Central memory CD8-positive, alpha-beta T cell (primary cell): ENCODE results near the gene TAPBP.
A peak's percentile ranks its signal among the peaks of the same experiment; 100 is the strongest.
"Not testable (repeated sequence)": the region's sequence is repeated elsewhere in the genome, so short reads cannot be mapped to it uniquely, and the experiment has no call there.

Experiments
- ATAC-seq: fragments of 150-1000 bp; cut with Tn5 transposase; replicated peaks from 2 replicates; pipeline ENCODE4 v1.10.0; 2022; ENCODE audit warnings: mild to moderate bottlenecking, moderate FRiP score, moderate number of reproducible peaks; ENCODE audit not compliant: poor library complexity, severe bottlenecking; ENCODE audit errors: extremely low read depth
- DNase-seq, 2 donors: peaks; one replicate each; pipeline ENCODE4 v3.0.0; 2021; ENCODE audit warnings: low spot score in 2 of 2
- H3K27ac Mint-ChIP-seq: one replicate; pipeline ENCODE4 v1.8.0; 2022; ENCODE audit warnings: low read depth, mild to moderate bottlenecking, moderate library complexity, mixed read lengths
- H3K27me3 Mint-ChIP-seq: one replicate; pipeline ENCODE4 v1.8.0; 2022; ENCODE audit warnings: mixed read lengths
- H3K36me3 Mint-ChIP-seq: one replicate; pipeline ENCODE4 v1.8.0; 2022; ENCODE audit warnings: mild to moderate bottlenecking, moderate library complexity, mixed read lengths; ENCODE audit not compliant: insufficient read depth
- H3K4me1 Mint-ChIP-seq: one replicate; pipeline ENCODE4 v1.8.0; 2022; ENCODE audit warnings: mixed read lengths
- H3K4me3 Mint-ChIP-seq: one replicate; pipeline ENCODE4 v1.8.0; 2022; ENCODE audit warnings: mild to moderate bottlenecking, moderate library complexity, mixed read lengths
- H3K9me3 Mint-ChIP-seq: one replicate; pipeline ENCODE4 v1.8.0; 2022; ENCODE audit warnings: mixed read lengths

TAPBP gene

DNA sequence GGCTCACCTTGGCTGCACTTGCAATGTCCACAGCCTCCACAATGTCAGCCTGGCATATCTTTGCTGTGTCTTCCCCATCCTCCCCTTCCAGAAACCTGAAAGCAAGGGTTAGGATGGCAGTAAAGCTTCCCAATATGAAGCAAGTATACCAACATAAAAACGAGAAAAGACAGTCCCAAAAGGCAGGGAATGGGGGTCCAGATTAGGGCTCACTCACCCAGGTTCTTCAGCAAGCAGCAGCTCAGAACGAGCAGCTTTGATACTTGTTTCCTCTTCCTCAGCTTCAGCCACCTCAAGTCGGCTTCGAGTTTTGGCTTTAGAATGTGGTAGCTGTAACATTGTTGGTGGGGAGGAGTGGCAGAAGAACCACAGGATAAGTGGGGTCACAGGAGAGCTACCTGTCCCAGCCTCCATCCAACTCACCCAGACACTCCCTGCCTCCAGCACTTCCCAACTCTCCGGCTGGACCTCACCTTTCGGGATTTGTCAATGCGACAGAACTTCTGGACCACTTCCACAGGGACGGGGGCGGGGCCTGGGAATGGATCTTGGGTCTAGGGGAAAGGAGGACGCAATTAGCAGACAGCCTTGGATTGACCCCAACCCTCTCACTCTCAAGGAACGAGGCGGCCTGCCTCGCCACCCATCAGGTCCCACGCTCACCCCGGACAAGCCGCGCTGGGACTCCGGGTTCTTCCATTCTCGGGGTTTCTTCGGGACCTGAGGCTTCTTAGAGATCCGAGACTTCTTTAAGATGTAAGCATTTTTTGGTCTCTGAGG, 25.5 kb downstream of the TAPBP start:
- no peaks in the 10 kb centered on the region for H3K9me3 Mint-ChIP-seq
- H3K4me3 Mint-ChIP-seq: peak overlapping the region; percentile 94
- peak overlapping the region; percentile 92 for H3K27ac Mint-ChIP-seq
- H3K4me1 Mint-ChIP-seq: peaks cover 46% of the 10 kb centered on the region
- ATAC-seq (no peak), DNase-seq (no peak)
- no peaks in the 10 kb centered on the region for H3K27me3 Mint-ChIP-seq
- peaks cover 27% of the 10 kb centered on the region for H3K36me3 Mint-ChIP-seq

DNA sequence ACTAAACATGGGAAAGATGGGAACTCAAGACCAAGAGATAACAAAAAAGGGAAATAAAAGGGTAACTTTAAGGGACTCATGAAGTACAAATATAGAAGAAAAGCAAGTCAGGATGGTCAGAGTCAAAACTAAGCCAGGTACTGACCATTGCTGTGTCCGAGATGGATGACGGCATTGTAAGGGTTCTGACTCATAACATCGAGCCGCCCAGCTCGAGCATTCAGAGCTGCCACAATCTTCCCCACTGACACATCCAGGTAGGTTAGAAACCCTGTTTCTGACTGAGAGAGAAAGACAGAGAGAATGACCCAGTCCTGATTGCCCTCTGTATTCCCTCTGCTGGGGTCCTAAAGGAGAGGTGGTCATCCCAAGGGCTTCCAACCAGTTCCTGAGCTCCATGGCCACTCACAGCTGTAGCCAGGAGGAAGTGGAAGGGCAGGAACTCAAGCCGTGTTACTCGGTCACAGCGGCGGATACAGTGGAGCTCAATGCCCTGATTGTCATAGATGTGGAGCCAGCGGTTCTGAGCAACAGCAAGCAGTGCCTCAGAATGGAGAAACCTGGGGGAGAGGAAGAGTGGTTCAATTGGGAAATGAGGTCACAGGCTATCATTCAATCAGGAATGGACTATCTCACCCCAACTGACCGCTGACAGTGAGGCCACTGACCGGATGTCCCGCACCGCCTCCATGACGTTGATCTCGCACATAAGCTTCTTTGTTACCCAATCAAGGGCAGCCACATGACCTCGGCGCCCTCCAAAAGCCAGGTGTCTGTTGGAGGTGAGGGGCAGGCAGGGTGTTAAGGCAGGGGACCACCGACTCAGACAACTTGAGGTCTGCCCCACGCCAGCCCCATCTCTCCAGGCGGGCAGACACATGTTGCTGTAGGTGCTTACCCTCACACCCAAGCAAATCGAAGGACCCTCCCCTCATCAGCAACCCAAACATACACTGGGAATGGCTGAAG, 26.6 kb downstream of the TAPBP start:
- H3K27ac Mint-ChIP-seq: peak overlapping the region; percentile 22
- no peak for DNase-seq
- no peaks in the 10 kb centered on the region for H3K27me3 Mint-ChIP-seq
- no peaks in the 10 kb centered on the region for H3K9me3 Mint-ChIP-seq
- H3K4me3 Mint-ChIP-seq: peak overlapping the region; percentile 94
- ATAC-seq: no peak
- H3K36me3 Mint-ChIP-seq: peaks cover 30% of the 10 kb centered on the region
- peaks cover 46% of the 10 kb centered on the region for H3K4me1 Mint-ChIP-seq

DNA sequence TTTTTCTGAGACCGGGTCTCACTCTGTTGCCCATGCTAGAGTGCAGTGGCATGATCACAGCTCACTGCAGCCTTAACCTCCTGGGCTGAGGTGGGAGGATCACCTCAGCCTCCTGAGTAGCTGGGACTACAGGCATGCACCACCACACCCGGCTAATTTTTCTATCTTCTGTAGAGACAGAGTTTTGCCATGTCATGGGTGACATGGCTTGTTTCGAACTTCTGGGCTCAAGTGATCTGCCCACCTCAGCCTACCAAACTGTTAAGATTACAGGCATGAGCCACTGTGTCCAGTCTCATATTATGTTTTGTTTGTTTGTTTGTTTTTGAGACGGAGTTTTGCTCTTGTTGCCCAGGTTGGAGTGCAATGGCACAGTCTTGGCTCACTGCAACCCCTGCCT, 28.7 kb downstream of the TAPBP start:
- Mint-ChIP-seq H3K4me1 (peaks cover 36% of the 10 kb centered on the region), H3K36me3 (peaks cover 30% of the 10 kb centered on the region)
- not testable (repeated sequence) for H3K27me3 Mint-ChIP-seq, H3K27ac Mint-ChIP-seq, H3K4me3 Mint-ChIP-seq, DNase-seq, ATAC-seq, H3K9me3 Mint-ChIP-seq

DNA sequence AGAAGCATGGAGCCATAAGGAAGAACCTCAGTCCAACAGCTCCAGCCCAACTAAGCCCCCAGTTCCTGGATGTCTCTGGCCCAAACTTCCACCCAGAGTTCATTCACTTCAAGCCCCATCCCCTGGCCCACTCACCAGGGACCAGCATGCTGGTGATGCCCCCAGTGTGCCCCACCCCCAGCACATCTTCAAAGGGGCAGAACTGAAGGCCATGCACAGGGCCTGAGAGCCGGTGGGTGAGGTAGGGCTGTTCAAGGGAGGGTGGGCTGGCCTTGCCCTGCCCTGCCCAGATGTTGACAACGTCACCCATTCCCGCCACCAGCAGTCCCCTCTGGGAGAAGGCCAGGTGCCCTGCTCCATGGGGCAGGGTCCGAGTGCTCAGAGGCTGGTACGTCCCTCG, 33.3 kb downstream of the TAPBP start:
- H3K4me3 Mint-ChIP-seq: no peak overlapping the region

DNA sequence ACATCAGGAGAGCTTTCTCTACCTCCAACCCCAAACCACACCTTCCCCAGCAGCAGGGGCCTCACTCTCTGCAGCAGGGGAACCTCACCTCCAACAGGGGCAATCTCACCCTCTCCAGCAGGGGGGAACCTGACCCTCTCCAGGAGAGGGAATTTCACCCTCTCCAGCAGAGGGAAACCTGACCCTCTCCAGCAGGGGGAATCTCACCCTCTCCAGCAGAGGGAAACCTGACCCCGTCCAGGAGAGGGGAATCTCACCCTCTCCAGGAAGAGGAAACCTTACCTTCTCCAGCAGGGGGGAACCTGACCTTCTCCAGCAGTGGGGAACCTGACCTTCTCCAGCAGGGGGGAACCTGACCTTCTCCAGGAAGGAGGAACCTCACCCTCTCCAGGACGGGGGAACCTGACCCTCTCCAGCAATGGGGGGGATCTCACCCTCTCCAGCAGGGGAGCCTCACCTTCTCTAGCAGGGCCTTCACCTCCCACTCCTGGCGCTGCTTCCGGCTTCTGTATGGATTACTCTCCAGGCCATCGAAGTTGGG, 33.8 kb downstream of the TAPBP start:
- H3K4me3 Mint-ChIP-seq: peak overlapping the region; percentile 34
- peaks cover 43% of the 10 kb centered on the region for H3K4me1 Mint-ChIP-seq
- no peaks in the 10 kb centered on the region for H3K9me3 Mint-ChIP-seq
- ATAC-seq (no peak), DNase-seq (no peak)
- H3K27ac Mint-ChIP-seq: peak overlapping the region; percentile 53
- H3K27me3 Mint-ChIP-seq: no peaks in the 10 kb centered on the region
- peaks cover 37% of the 10 kb centered on the region for H3K36me3 Mint-ChIP-seq

More for the DNA sequence above, 33.3 kb downstream of the TAPBP start:
- Mint-ChIP-seq H3K4me1 (peaks cover 41% of the 10 kb centered on the region), H3K27me3 (no peaks in the 10 kb centered on the region), H3K27ac (peak overlapping the region; percentile 53), H3K9me3 (no peaks in the 10 kb centered on the region), H3K36me3 (peaks cover 35% of the 10 kb centered on the region)
- DNase-seq: no peak
- ATAC-seq: no peak

DNA sequence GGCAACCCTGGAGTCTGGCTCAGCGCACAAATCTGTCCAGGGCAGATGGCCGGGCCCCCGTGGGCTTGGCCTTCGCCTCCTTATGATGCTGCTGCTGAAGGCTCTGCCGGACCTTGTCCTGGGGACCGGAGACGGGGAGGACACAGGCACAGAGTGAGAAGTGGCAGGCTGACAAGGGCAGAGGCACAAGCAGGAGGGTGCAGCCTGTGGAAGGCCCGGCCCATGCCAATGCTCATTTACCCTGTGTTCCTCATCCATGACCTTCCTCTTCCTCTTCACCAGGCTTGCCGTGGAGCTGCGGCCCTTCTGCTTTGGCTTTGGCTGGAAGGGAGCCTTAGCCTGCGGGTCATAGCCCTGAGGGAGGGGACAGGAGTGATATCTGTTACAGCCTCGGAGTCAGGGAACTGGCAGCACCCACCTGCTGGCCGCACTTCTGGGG, 34.6 kb downstream of the TAPBP start:
- no peak for DNase-seq
- Mint-ChIP-seq H3K9me3 (no peaks in the 10 kb centered on the region), H3K36me3 (peaks cover 40% of the 10 kb centered on the region), H3K4me3 (peak overlapping the region; percentile 86), H3K4me1 (peaks cover 50% of the 10 kb centered on the region), H3K27me3 (no peaks in the 10 kb centered on the region), H3K27ac (no peak overlapping the region)
- no peak for ATAC-seq

DNA sequence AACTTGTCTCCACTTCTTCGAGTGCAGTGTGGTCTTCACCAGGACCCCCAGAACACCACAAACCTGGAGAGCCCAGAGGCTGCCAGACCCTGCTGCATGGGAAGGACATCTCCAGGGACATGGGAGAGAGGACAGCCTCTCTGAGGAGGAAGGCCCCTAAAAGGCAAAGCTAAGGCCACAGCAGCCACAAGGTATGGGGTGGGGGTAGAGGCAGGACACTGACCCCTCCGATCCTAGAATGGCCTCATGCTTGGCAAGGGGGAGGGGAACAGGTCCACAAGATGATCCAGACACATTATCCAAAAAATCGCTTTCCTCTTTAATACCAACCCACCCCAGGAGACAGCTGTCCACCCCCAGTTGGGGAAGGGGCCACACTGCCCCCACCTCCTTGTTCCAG, 35.1 kb downstream of the TAPBP start:
- H3K27me3 Mint-ChIP-seq: no peaks in the 10 kb centered on the region
- ATAC-seq (no peak), DNase-seq (no peak)
- H3K36me3 Mint-ChIP-seq: peaks cover 41% of the 10 kb centered on the region
- H3K27ac Mint-ChIP-seq: peak overlapping the region; percentile 92
- H3K4me3 Mint-ChIP-seq: peak overlapping the region; percentile 86
- H3K9me3 Mint-ChIP-seq: no peaks in the 10 kb centered on the region
- peaks cover 55% of the 10 kb centered on the region for H3K4me1 Mint-ChIP-seq

DNA sequence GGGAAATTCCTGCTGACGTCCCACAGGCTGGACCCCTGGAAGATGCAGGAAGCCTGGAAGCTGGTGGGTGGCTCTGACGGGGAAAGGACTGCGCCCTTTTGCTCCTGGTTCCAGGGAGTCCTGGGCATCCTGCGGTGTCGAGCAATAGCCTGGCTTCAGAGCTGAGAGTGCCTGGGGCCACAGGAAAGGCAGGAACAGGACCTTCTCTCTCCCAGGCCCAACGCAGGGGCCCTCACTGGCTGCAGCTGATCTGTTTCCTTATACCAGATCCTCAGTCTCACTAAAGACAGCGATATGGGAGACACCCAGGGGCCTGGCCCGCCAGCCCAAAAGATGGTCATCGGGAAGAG, 35.5 kb downstream of the TAPBP start:
- Mint-ChIP-seq H3K4me3 (peak overlapping the region; percentile 86), H3K9me3 (no peaks in the 10 kb centered on the region), H3K36me3 (peaks cover 44% of the 10 kb centered on the region), H3K27ac (peak overlapping the region; percentile 92), H3K4me1 (peaks cover 58% of the 10 kb centered on the region), H3K27me3 (no peaks in the 10 kb centered on the region)
- ATAC-seq (no peak), DNase-seq (no peak)

DNA sequence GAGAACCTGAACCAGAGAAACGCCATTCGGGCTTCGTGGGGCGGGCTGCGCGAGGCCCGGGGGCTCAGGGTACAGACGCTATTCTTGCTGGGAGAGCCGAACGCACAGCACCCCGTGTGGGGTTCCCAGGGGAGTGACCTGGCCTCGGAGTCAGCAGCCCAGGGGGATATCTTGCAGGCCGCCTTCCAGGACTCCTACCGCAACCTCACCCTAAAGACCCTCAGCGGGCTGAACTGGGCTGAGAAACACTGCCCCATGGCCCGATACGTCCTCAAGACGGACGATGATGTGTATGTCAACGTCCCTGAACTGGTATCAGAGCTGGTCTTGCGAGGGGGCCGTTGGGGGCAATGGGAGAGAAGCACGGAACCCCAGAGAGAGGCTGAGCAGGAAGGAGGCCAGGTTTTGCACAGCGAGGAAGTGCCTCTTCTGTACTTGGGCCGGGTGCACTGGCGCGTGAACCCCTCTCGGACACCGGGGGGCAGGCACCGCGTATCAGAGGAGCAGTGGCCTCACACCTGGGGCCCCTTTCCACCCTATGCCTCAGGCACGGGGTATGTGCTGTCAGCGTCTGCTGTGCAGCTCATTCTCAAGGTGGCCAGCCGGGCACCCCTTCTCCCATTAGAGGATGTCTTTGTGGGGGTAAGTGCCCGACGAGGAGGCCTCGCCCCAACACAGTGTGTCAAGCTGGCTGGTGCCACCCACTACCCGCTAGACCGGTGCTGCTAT, 36.1 kb downstream of the TAPBP start:
- H3K9me3 Mint-ChIP-seq: no peaks in the 10 kb centered on the region
- peaks cover 43% of the 10 kb centered on the region for H3K36me3 Mint-ChIP-seq
- peak overlapping the region; percentile 92 for H3K27ac Mint-ChIP-seq
- peak; percentile 35 for ATAC-seq
- H3K4me3 Mint-ChIP-seq: peak overlapping the region; percentile 86
- peaks cover 64% of the 10 kb centered on the region for H3K4me1 Mint-ChIP-seq
- DNase-seq: no peak
- H3K27me3 Mint-ChIP-seq: no peaks in the 10 kb centered on the region

DNA sequence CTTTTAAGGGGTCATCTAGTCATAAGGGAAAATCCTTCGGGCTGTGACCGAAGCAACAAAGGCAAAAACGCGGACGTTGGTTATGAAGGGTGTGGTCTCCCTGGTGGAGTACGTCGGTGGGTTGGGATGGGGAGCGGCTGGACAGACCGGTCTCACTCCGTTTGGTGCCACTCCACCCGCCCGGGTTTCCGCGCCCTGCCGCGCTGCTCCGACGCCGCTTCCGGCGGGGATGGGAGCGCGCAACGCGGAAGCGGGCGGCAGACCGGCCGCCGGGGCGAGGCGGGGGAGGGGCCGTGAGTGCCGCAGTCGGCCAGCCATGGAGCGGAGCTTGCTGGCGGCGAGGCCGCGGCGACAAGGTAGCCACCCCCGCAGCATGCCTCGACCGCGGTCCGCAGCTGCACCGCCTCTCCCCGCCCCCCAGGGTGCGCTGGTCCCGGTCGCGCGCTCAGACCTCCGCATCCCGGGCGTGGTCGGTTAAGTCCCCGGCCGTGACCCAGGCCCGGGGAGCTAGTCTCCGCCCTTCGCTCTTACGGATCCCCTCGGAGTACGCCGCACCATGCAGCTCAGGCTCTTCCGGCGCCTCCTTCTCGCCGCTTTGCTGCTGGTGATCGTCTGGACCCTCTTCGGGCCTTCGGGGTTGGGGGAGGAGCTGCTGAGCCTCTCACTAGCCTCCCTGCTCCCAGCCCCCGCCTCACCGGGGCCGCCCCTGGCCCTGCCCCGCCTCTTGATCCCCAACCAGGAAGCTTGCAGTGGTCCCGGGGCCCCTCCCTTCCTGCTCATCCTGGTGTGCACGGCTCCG, 36.8 kb downstream of the TAPBP start, which contains the start of gene B3GALT4:
Gene B3GALT4, plus strand, starts transcription at position 260 of the 799 bp plus-strand sequence. Its CDS starts 297 bp downstream, at position 557.
- no peaks in the 10 kb centered on the region for H3K27me3 Mint-ChIP-seq
- no peaks in the 10 kb centered on the region for H3K9me3 Mint-ChIP-seq
- peaks cover 46% of the 10 kb centered on the region for H3K36me3 Mint-ChIP-seq
- H3K4me1 Mint-ChIP-seq: peaks cover 71% of the 10 kb centered on the region
- peak within 1 kb of the TSS; percentile 86 for H3K4me3 Mint-ChIP-seq
- DNase-seq (peak; percentile 52 to 54), ATAC-seq (peak; percentile 70)
- H3K27ac Mint-ChIP-seq: peak within 1 kb of the TSS; percentile 92

DNA sequence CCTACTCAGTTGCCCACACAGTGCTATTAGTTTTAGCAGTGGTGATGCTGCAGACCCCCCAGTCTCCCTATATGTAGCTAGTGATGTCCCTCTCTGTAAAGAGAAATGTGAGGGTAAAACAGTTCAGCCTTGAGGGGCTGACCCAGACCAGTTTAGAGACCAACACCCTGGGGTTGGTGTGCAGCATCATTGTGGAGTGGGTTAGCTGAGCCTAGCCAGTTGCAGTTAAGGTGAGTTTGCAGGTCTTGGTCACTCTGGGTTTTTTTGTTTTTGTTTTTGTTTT, 37.4 kb downstream of the TAPBP start:
- Mint-ChIP-seq H3K27ac (peak overlapping the region; percentile 92), H3K27me3 (no peaks in the 10 kb centered on the region), H3K9me3 (no peaks in the 10 kb centered on the region), H3K4me1 (peaks cover 73% of the 10 kb centered on the region), H3K4me3 (peak overlapping the region; percentile 86), H3K36me3 (peaks cover 50% of the 10 kb centered on the region)
- ATAC-seq: no peak
- no peak for DNase-seq
